Measurements from ENCODE around the gene PSMD12.
"Not testable (repeated sequence)": the region's sequence is repeated elsewhere in the genome, so short reads cannot be mapped to it uniquely, and the experiment has no call there.

Gene PSMD12

GRCh38 chr17:67323445-67323844 lies 42.9 kb downstream of the PSMD12 start:
- Mint-ChIP-seq H3K4me3 (no peak overlapping the region), H3K4me1 (no peaks in the 10 kb centered on the region), H3K36me3 (ENCODE audit: low read depth) (peaks cover 3% of the 10 kb centered on the region), H3K9me3 (no peaks in the 10 kb centered on the region), H3K27me3 (no peaks in the 10 kb centered on the region), H3K27ac (no peak overlapping the region)
- no peak for ATAC-seq
- DNase-seq: no peak

GRCh38 chr17:67322042-67322787 lies 44.2 kb downstream of the PSMD12 start:
- DNase-seq: no peak
- H3K36me3 Mint-ChIP-seq (ENCODE audit: low read depth): no peaks in the 10 kb centered on the region
- no peaks in the 10 kb centered on the region for H3K27me3 Mint-ChIP-seq
- no peaks in the 10 kb centered on the region for H3K9me3 Mint-ChIP-seq
- ATAC-seq: no peak
- H3K4me1 Mint-ChIP-seq: no peaks in the 10 kb centered on the region
- no peak overlapping the region for H3K4me3 Mint-ChIP-seq
- H3K27ac Mint-ChIP-seq: no peak overlapping the region

- H3K27me3 Mint-ChIP-seq; H3K36me3 Mint-ChIP-seq (ENCODE audit: low read depth); H3K9me3 Mint-ChIP-seq; H3K4me1 Mint-ChIP-seq; H3K27ac Mint-ChIP-seq; ATAC-seq; DNase-seq; H3K4me3 Mint-ChIP-seq: not testable (repeated sequence)
Observed at GRCh38 chr17:67321486-67321885, 44.9 kb downstream of the PSMD12 start.

GRCh38 chr17:67316781-67317180 lies 49.6 kb downstream of the PSMD12 start:
- H3K4me3 Mint-ChIP-seq: no peak overlapping the region
- no peaks in the 10 kb centered on the region for H3K4me1 Mint-ChIP-seq
- H3K9me3 Mint-ChIP-seq: no peaks in the 10 kb centered on the region
- DNase-seq (no peak), ATAC-seq (no peak)
- H3K27ac Mint-ChIP-seq: no peak overlapping the region
- H3K36me3 Mint-ChIP-seq (ENCODE audit: low read depth): no peaks in the 10 kb centered on the region
- no peaks in the 10 kb centered on the region for H3K27me3 Mint-ChIP-seq

GRCh38 chr17:67315865-67316264 lies 50.5 kb downstream of the PSMD12 start:
- Mint-ChIP-seq H3K36me3 (ENCODE audit: low read depth) (no peaks in the 10 kb centered on the region), H3K9me3 (no peaks in the 10 kb centered on the region), H3K27me3 (no peaks in the 10 kb centered on the region), H3K4me1 (no peaks in the 10 kb centered on the region), H3K27ac (peak overlapping the region; percentile 22), H3K4me3 (no peak overlapping the region)
- ATAC-seq: no peak
- DNase-seq: no peak

- Mint-ChIP-seq H3K27me3 (no peaks in the 10 kb centered on the region), H3K27ac (no peak overlapping the region), H3K9me3 (no peaks in the 10 kb centered on the region), H3K4me3 (no peak overlapping the region), H3K36me3 (ENCODE audit: low read depth) (no peaks in the 10 kb centered on the region), H3K4me1 (no peaks in the 10 kb centered on the region)
- no peak for DNase-seq
- no peak for ATAC-seq
Observed at GRCh38 chr17:67312265-67312664, 54.1 kb downstream of the PSMD12 start.

GRCh38 chr17:67311575-67311974 lies 54.8 kb downstream of the PSMD12 start:
- DNase-seq (no peak), ATAC-seq (no peak)
- H3K4me1 Mint-ChIP-seq: no peaks in the 10 kb centered on the region
- H3K27ac Mint-ChIP-seq: no peak overlapping the region
- H3K36me3 Mint-ChIP-seq (ENCODE audit: low read depth): no peaks in the 10 kb centered on the region
- no peaks in the 10 kb centered on the region for H3K27me3 Mint-ChIP-seq
- H3K9me3 Mint-ChIP-seq: no peaks in the 10 kb centered on the region
- H3K4me3 Mint-ChIP-seq: no peak overlapping the region

GRCh38 chr17:67310406-67310805 lies 56.0 kb downstream of the PSMD12 start:
- Mint-ChIP-seq H3K36me3 (ENCODE audit: low read depth) (no peaks in the 10 kb centered on the region), H3K4me1 (no peaks in the 10 kb centered on the region), H3K4me3 (no peak overlapping the region), H3K9me3 (no peaks in the 10 kb centered on the region), H3K27me3 (no peaks in the 10 kb centered on the region), H3K27ac (no peak overlapping the region)
- ATAC-seq: no peak
- DNase-seq: no peak

- H3K36me3 Mint-ChIP-seq (ENCODE audit: low read depth); H3K27ac Mint-ChIP-seq; H3K9me3 Mint-ChIP-seq; H3K27me3 Mint-ChIP-seq; H3K4me3 Mint-ChIP-seq; DNase-seq; ATAC-seq; H3K4me1 Mint-ChIP-seq: not testable (repeated sequence)
Observed at GRCh38 chr17:67305446-67306235, 60.7 kb downstream of the PSMD12 start.

- no peak for DNase-seq
- no peaks in the 10 kb centered on the region for H3K4me1 Mint-ChIP-seq
- H3K9me3 Mint-ChIP-seq: no peaks in the 10 kb centered on the region
- no peak for ATAC-seq
- no peaks in the 10 kb centered on the region for H3K27me3 Mint-ChIP-seq
- no peak overlapping the region for H3K27ac Mint-ChIP-seq
- H3K36me3 Mint-ChIP-seq (ENCODE audit: low read depth): no peaks in the 10 kb centered on the region
- H3K4me3 Mint-ChIP-seq: no peak overlapping the region
Observed at GRCh38 chr17:67297454-67297960, 68.9 kb downstream of the PSMD12 start.

- Mint-ChIP-seq H3K27me3 (no peaks in the 10 kb centered on the region), H3K4me1 (no peaks in the 10 kb centered on the region), H3K9me3 (no peaks in the 10 kb centered on the region), H3K4me3 (no peak overlapping the region), H3K27ac (no peak overlapping the region), H3K36me3 (ENCODE audit: low read depth) (no peaks in the 10 kb centered on the region)
- ATAC-seq (no peak), DNase-seq (no peak)
Observed at GRCh38 chr17:67294451-67295199, 71.8 kb downstream of the PSMD12 start.

- Mint-ChIP-seq H3K4me3 (no peak overlapping the region), H3K36me3 (ENCODE audit: low read depth) (no peaks in the 10 kb centered on the region), H3K27ac (no peak overlapping the region), H3K27me3 (no peaks in the 10 kb centered on the region), H3K9me3 (no peaks in the 10 kb centered on the region), H3K4me1 (no peaks in the 10 kb centered on the region)
- ATAC-seq (peak; percentile 91), DNase-seq (peak; percentile 65)
Observed at GRCh38 chr17:67293251-67294203, 72.8 kb downstream of the PSMD12 start.

- Mint-ChIP-seq H3K27me3 (no peaks in the 10 kb centered on the region), H3K4me3 (no peak overlapping the region), H3K27ac (no peak overlapping the region), H3K4me1 (no peaks in the 10 kb centered on the region), H3K9me3 (no peaks in the 10 kb centered on the region), H3K36me3 (ENCODE audit: low read depth) (no peaks in the 10 kb centered on the region)
- ATAC-seq (no peak), DNase-seq (no peak)
Observed at GRCh38 chr17:67290711-67291291, 75.6 kb downstream of the PSMD12 start.

All from activated naive CD8-positive, alpha-beta T cell treated with anti-CD3 and anti-CD28 coated beads, Interleukin-2, amount 50 U/mL, for 24 hours (primary cell).